Fibroblast of the aortic adventitia (primary cell): ENCODE results near the gene RFLNA. TPM values are rescaled to one million over a fixed set of nuclear protein-coding genes. Genes with fewer than 3 reads are reported as not detected.

Experiments
- DNase-seq: peaks from one replicate; pipeline ENCODE4 v3.0.0-alpha.2; 2010; ENCODE audit warnings: low read depth
- H3K4me3 ChIP-seq: 2 replicates; pipeline ENCODE4 v1.5.1; 2011; ENCODE audit warnings: low read depth, mild to moderate bottlenecking, control low read depth, low read length, moderate library complexity
- total RNA-seq: library from RNA; depleted of rRNA; stranded (reverse); fragments of >200 nt; gene quantifications from 2 replicates; pipeline ENCODE4 v1.2.3, GENCODE V29; 2012; ENCODE audit warnings: low replicate concordance
- TF ChIP-seq, protein P1 (sequence below): IDR thresholded peaks from 2 replicates; pipeline ENCODE4 v1.5.1; 2011; ENCODE audit warnings: mild to moderate bottlenecking, low read length, control low read depth, inconsistent platforms; ENCODE audit not compliant: insufficient read depth

RFLNA gene
- total RNA-seq, 1 donor: 0.45 TPM

DNA sequence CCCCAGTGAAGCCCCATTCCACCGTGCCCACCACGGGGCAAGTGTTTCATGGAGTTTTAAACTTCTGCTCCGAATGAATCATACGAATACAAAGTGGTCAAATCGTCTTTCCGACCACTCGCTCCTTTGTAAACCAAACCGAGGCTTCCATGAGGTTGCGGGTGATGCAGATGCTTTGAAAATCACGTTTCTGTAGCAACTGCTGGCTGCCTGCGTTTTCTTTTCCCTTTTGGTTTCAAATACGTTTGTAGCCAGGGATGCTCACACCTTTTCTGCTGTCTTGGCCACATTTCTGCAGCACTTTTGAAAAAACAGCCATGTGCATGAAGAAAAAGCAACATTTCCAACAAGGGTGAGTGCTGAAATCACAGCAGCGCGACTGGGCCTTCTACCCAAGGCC lies 33.7 kb downstream of the RFLNA start:
- TF ChIP-seq, protein P1, sequence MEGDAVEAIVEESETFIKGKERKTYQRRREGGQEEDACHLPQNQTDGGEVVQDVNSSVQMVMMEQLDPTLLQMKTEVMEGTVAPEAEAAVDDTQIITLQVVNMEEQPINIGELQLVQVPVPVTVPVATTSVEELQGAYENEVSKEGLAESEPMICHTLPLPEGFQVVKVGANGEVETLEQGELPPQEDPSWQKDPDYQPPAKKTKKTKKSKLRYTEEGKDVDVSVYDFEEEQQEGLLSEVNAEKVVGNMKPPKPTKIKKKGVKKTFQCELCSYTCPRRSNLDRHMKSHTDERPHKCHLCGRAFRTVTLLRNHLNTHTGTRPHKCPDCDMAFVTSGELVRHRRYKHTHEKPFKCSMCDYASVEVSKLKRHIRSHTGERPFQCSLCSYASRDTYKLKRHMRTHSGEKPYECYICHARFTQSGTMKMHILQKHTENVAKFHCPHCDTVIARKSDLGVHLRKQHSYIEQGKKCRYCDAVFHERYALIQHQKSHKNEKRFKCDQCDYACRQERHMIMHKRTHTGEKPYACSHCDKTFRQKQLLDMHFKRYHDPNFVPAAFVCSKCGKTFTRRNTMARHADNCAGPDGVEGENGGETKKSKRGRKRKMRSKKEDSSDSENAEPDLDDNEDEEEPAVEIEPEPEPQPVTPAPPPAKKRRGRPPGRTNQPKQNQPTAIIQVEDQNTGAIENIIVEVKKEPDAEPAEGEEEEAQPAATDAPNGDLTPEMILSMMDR: no peak
- no peak overlapping the region for H3K4me3 ChIP-seq
- DNase-seq: no peak

DNA sequence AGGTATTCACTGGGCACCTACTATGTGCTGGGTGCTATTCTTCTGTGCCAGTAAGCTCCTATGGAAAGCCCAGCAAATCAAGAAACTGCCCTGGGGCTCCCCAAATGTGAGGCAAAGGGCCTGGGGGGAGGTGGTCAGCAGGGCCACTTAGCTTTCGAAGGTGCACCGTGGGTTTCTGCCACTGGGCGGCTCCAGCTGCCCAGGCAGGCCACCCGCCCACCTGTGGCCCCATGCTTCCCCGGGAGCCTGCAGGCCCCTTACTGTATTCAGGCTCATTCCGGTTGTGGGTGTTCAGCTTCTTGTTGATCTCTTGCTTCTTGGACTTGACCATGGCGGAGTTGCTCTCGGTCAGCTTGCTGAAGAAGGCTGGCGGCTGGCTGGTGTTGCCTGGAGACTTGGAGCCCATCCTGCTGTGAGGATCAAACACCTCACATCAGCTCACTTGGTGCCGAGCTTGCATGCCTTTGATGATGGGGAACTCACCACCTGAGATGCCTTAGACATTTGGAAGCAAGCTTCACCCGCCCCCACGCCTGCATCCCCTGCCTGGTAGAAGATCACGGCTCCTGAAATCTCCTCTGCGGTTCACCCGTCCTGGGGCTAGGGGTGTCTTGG lies 37.3 kb downstream of the RFLNA start:
- no peak overlapping the region for H3K4me3 ChIP-seq
- no peak for DNase-seq
- TF ChIP-seq, protein P1: peak; percentile 23

DNA sequence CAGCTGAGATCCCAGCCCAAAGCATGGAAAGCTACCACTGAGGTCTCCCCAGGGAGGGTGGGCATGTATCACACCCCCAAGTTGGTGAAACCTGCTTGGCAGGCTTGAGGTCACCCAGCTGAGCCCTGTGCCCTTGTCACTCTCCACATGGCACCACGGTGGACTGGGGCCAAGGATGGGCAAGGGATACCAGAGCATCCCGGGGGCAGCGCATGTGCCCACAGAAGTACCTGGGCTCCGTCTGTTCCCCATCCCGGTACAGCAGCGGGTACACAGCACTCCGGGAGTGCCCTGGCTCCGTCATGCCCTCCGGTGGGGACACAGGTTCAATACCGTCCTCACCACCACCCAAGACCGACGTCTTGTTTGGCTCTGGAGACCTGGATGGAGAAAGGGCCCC lies 38.0 kb downstream of the RFLNA start:
- no peak overlapping the region for H3K4me3 ChIP-seq
- no peak for DNase-seq
- TF ChIP-seq, protein P1: no peak

DNA sequence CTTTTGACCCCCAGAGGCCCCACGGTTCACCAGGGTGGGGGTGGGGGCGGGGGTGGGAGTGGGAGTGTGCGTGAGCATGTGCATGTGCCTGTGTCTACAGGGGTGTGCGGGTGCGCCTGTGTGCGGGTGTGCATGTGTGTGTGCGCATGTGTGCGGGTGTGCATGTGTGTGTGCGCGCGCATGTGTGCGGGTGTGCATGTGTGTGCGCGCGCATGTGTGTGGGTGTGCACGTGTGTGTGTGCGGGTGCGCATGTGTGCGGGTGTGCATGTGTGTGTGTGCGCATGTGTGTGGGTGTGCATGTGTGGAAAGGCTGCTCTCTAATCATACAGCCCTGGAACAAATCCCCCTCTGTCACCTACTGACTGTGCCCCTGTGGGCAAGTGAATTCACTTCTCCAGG lies 38.8 kb downstream of the RFLNA start:
- H3K4me3 ChIP-seq: no peak overlapping the region
- TF ChIP-seq, protein P1: no peak
- no peak for DNase-seq

DNA sequence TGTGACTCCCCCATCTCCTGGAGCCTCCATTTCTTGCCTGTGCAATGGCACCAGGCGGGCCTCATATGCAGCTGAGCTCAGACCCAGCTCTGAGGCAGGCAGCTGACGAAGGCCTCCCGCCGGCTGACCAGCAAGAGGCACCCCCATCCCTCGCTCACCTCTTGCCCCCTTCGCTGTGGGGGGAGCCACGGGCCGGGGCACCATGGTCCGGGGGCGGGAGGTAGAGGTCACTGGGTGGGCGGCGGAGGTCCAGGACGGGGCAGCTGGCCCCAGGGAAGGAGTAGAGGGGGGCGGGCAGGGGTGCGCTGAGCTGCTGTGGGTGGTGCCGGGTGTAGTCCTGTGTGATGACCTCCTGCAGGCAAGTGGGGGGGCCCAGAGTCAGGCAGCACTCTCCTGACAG lies 39.4 kb downstream of the RFLNA start:
- H3K4me3 ChIP-seq: no peak overlapping the region
- no peak for DNase-seq
- TF ChIP-seq, protein P1: no peak

DNA sequence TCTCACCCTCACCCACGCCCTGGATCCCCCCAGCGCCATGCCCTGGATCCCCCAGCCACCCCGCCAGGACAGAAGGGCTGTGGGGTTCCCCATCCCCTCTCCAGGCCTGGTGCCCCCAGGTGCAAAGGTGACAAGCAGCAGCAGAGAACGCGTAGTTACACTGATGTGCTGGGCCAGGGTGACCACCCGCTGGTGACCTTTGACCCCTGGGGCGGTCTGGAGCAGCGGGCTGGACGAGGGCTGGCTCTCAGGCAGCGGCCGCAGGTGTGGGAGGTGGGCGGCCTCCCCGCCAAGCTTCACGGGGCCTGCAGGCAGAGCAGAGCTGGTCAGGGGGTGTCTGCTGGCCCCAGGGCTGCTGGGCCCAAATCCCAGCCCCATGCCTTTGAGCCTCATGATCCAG lies 40.1 kb downstream of the RFLNA start:
- TF ChIP-seq, protein P1: no peak
- no peak overlapping the region for H3K4me3 ChIP-seq
- DNase-seq: no peak

DNA sequence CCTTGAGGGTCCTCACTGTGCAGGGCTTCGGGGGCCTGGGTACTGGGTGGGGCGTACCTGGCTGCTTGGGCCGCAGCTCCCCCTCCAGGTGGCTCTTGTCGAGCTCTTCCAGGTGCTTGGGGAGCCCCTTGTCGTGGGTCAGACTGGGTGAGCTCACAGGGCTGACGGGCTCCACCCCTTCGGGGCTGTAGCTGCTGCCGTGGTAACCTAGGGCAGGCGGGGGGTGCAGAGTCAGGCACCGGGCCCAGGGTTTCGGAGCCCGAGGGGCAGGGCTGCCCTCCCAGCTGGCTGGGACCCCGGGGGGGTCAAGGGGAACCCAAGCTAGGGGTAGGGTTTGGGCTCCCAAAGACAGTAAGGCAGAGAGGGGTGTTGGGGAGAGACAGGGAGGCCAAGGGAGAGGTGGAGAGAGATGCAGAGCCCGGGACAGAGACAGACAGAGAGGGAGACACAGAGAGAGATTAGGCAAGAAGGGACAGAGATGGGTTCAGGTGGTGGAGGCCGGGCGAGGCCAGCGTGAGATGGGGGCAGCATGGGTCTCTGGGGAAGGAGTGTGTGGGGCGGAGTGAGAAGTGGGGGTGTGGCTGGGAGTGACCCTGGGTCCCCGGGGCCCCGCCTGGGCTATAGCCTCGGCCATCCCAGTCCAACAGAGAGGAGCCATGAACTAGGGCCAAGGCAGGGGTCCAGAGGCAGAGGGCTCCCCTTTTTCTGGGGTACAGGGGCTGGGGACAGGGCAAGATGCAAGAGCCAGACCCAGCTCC lies 40.7 kb downstream of the RFLNA start:
- H3K4me3 ChIP-seq: no peak overlapping the region
- TF ChIP-seq, protein P1: no peak
- no peak for DNase-seq
